H1 (cell line): ENCODE measurements around the gene DNMT1. TPM values are rescaled to one million over a fixed set of nuclear protein-coding genes. Genes with fewer than 3 reads are reported as not detected.

Source experiments
- CTCF ChIA-PET: fragments of 300-600 bp; sonication (Branson Sonifier 250); formaldehyde crosslinking; loops from one replicate; lab custom pipeline; 2021; ENCODE audit not compliant: partially characterized antibody; lab: Charles Lee
- POLR2A ChIA-PET: fragments of 300-600 bp; sonication (Branson Sonifier 250); formaldehyde crosslinking; loops from one replicate; lab custom pipeline; 2021; ENCODE audit warnings: inconsistent platforms; ENCODE audit not compliant: partially characterized antibody; lab: Charles Lee
- DNase-seq, 2 experiments: peaks; one replicate each; pipeline versions ENCODE4 v3.0.0 to v3.0.0-alpha.2; 2010 to 2022; ENCODE audit warnings: low spot score in 2 of 2, low read depth in 1 of 2, mixed read lengths in 1 of 2
- FAIRE-seq: peaks from 2 replicates; lab custom pipeline; 2011; peaks lifted over from hg19 to GRCh38; lab: Jason Lieb, UNC
- H2AFZ ChIP-seq: 2 replicates; pipeline ENCODE4 v1.8.1; 2012; ENCODE audit warnings: low read length, inconsistent platforms
- H2AK5ac ChIP-seq: 2 replicates; pipeline ENCODE4 v1.6.1; 2013; ENCODE audit warnings: low read depth, low read length
- H2BK120ac ChIP-seq: replicated peaks from 2 replicates; pipeline ENCODE3; 2013; ENCODE audit warnings: low read depth, low read length, inconsistent platforms
- H2BK12ac ChIP-seq: 2 replicates; pipeline ENCODE4 v1.6.1; 2013; ENCODE audit warnings: low read depth, low read length
- H2BK15ac ChIP-seq: 2 replicates; pipeline ENCODE4 v1.6.1; 2013; ENCODE audit warnings: low read length
- H2BK20ac ChIP-seq: 2 replicates; pipeline ENCODE4 v1.6.1; 2013; ENCODE audit warnings: low read length
- H2BK5ac ChIP-seq: 2 replicates; pipeline ENCODE4 v1.6.1; 2013; ENCODE audit warnings: low read depth, low read length
- H3K14ac ChIP-seq: 2 replicates; pipeline ENCODE4 v1.6.1; 2013; ENCODE audit warnings: inconsistent platforms; ENCODE audit not compliant: insufficient read length
- H3K18ac ChIP-seq: 2 replicates; pipeline ENCODE4 v1.6.1; 2013; ENCODE audit warnings: low read length; ENCODE audit errors: extremely low read depth
- H3K23ac ChIP-seq: 2 replicates; pipeline ENCODE4 v1.6.1; 2013; ENCODE audit warnings: inconsistent platforms; ENCODE audit not compliant: insufficient read length
- H3K23me2 ChIP-seq: 2 replicates; pipeline ENCODE4 v1.6.1; 2013; ENCODE audit warnings: low read depth, low read length
- H3K27ac ChIP-seq: 2 replicates; pipeline ENCODE4 v1.6.1; 2011; ENCODE audit warnings: low read depth, low read length, inconsistent platforms
- H3K27me3 ChIP-seq, 4 experiments: replicated peaks in 1 of 4; 1 replicate in 1 of 4; 2 replicates in 3 of 4; pipeline versions ENCODE4 v1.6.1 to v1.8.1; 2011 to 2013; ENCODE audit warnings: low read length in 3 of 4, mild to moderate bottlenecking in 3 of 4, inconsistent platforms in 2 of 4, mixed read lengths in 2 of 4, moderate library complexity in 1 of 4; ENCODE audit not compliant: control insufficient read depth in 3 of 4, insufficient read depth in 3 of 4; ENCODE audit errors: extremely low read depth in 1 of 4
- H3K36me3 ChIP-seq, 4 experiments: 2 replicates each; pipeline versions ENCODE4 v1.6.1 to v1.8.1; 2011 to 2013; ENCODE audit warnings: mild to moderate bottlenecking in 4 of 4, low read length in 3 of 4, moderate library complexity in 2 of 4, control low read depth in 1 of 4, inconsistent platforms in 1 of 4; ENCODE audit not compliant: insufficient read depth in 4 of 4, control insufficient read depth in 2 of 4
- H3K4ac ChIP-seq: replicated peaks from 2 replicates; pipeline ENCODE3; 2013; ENCODE audit warnings: low read length, low read depth, mixed read lengths, inconsistent platforms; ENCODE audit not compliant: insufficient read length
- H3K4me1 ChIP-seq, 4 experiments: replicated peaks in 1 of 4; 1 replicate in 1 of 4; 2 replicates in 3 of 4; pipeline versions ENCODE4 v1.6.1 to v1.8.1; 2011 to 2013; ENCODE audit warnings: low read length in 3 of 4, inconsistent platforms in 2 of 4, mixed read lengths in 1 of 4; ENCODE audit not compliant: insufficient read depth in 4 of 4, control insufficient read depth in 3 of 4
- H3K4me2 ChIP-seq, 2 experiments: 2 replicates each; pipeline versions ENCODE4 v1.6.1 to v1.8.1; 2011 to 2013; ENCODE audit warnings: low read depth in 2 of 2, low read length in 2 of 2, control low read depth in 1 of 2, inconsistent platforms in 1 of 2, mild to moderate bottlenecking in 1 of 2; ENCODE audit not compliant: insufficient read depth in 1 of 2
- H3K4me3 ChIP-seq, 4 experiments: fragments of 200-600, 300-600 bp in 1 of 4; sonication (generic), shearing (Covaris generic), sonication (Bioruptor Twin) in 1 of 4; 2 replicates each; pipeline versions ENCODE4 v1.5.1 to v1.8.1; 2011 to 2016; ENCODE audit warnings: low read length in 4 of 4, low read depth in 3 of 4, control low read depth in 2 of 4, inconsistent platforms in 2 of 4, mild to moderate bottlenecking in 2 of 4, mixed read lengths in 1 of 4, moderate library complexity in 1 of 4; ENCODE audit not compliant: insufficient read depth in 2 of 4; ENCODE audit errors: extremely low read depth in 1 of 4
- H3K56ac ChIP-seq: replicated peaks from 2 replicates; pipeline ENCODE3; 2013; ENCODE audit warnings: low read depth, mild to moderate bottlenecking, mixed read lengths, low read length, inconsistent platforms; ENCODE audit not compliant: insufficient read length
- H3K79me1 ChIP-seq: 2 replicates; pipeline ENCODE4 v1.6.1; 2013; ENCODE audit warnings: low read depth, low read length, control low read depth
- H3K79me2 ChIP-seq, 2 experiments: 2 replicates each; pipeline versions ENCODE4 v1.6.1 to v1.8.1; 2012 to 2013; ENCODE audit warnings: low read length in 2 of 2, mild to moderate bottlenecking in 2 of 2, inconsistent platforms in 1 of 2; ENCODE audit not compliant: insufficient read depth in 2 of 2, control insufficient read depth in 1 of 2
- H3K9ac ChIP-seq, 4 experiments: replicated peaks in 1 of 4; 1 replicate in 1 of 4; 2 replicates in 3 of 4; pipeline versions ENCODE4 v1.6.1 to v1.8.1; 2011 to 2013; ENCODE audit warnings: low read depth in 3 of 4, low read length in 3 of 4, control low read depth in 2 of 4, mild to moderate bottlenecking in 2 of 4, moderate library complexity in 2 of 4, inconsistent platforms in 1 of 4; ENCODE audit errors: extremely low read depth in 1 of 4
- H3K9me3 ChIP-seq, 2 experiments: 2 replicates each; pipeline versions ENCODE4 v1.6.1 to v1.8.1; 2012 to 2013; ENCODE audit warnings: mild to moderate bottlenecking in 2 of 2, moderate library complexity in 2 of 2, control low read depth in 1 of 2, inconsistent platforms in 1 of 2, low read depth in 1 of 2, low read length in 1 of 2, mixed read lengths in 1 of 2; ENCODE audit not compliant: insufficient read depth in 2 of 2
- H4K20me1 ChIP-seq, 2 experiments: replicated peaks in 1 of 2; 2 replicates each; pipeline versions ENCODE3 to v1.8.1; 2011 to 2013; ENCODE audit warnings: inconsistent platforms in 2 of 2, low read length in 2 of 2, mild to moderate bottlenecking in 1 of 2; ENCODE audit not compliant: insufficient read depth in 2 of 2, control insufficient read depth in 1 of 2
- H4K5ac ChIP-seq: 2 replicates; pipeline ENCODE4 v1.6.1; 2013; ENCODE audit warnings: low read length, low read depth, mixed read lengths, inconsistent platforms; ENCODE audit not compliant: insufficient read length
- H4K8ac ChIP-seq: 2 replicates; pipeline ENCODE4 v1.8.0; 2013; ENCODE audit warnings: mild to moderate bottlenecking, moderate library complexity, low read length, inconsistent platforms; ENCODE audit not compliant: insufficient read depth; ENCODE audit errors: extremely low read depth
- H4K91ac ChIP-seq: replicated peaks from 2 replicates; pipeline ENCODE3; 2013; ENCODE audit warnings: low read length, mixed read lengths, inconsistent platforms; ENCODE audit not compliant: insufficient read length
- E2F6 ChIP-seq: IDR thresholded peaks from 2 replicates; pipeline ENCODE4 v1.6.1; 2012; ENCODE audit warnings: inconsistent platforms
- HDAC2 ChIP-seq, 2 experiments: fragments of 300-600 bp in 1 of 2; sonication (generic) in 1 of 2; IDR thresholded peaks; 2 replicates each; pipeline ENCODE4 v1.6.1; 2011 to 2012; ENCODE audit warnings: low read depth in 2 of 2, low read length in 2 of 2, mild to moderate bottlenecking in 2 of 2, moderate library complexity in 2 of 2, borderline replicate concordance in 1 of 2, inconsistent platforms in 1 of 2
- TEAD4 ChIP-seq: IDR thresholded peaks from 2 replicates; pipeline ENCODE4 v1.6.1; 2012; ENCODE audit warnings: low read depth, low read length, inconsistent platforms, mixed read lengths
- WGBS, 2 experiments: shearing (Covaris generic) in 1 of 2; methylation state at CpG; one replicate each; pipeline versions ENCODE4 v1.1.6 to v1.1.7; 2013 to 2015; ENCODE audit warnings: low lambda C conversion rate in 2 of 2, mixed read lengths in 2 of 2, inconsistent platforms in 1 of 2, low coverage in 1 of 2, missing lambda C conversion rate in 1 of 2; ENCODE audit not compliant: insufficient replicate concordance in 2 of 2, insufficient coverage in 1 of 2, insufficient read length in 1 of 2; ENCODE audit errors: extremely low coverage in 1 of 2, missing lambda C conversion rate in 1 of 2; 5-methylcytosine and 5-hydroxymethylcytosine counted together
- polyA plus RNA-seq, 7 experiments: library from polyadenylated mRNA; depleted of rRNA in 3 of 7; stranded (reverse) in 5 of 7; unstranded in 2 of 7; fragments of >200 nt in 5 of 7; fragments of 200-250 nt in 2 of 7; gene quantifications; 1 replicate in 5 of 7; 2 replicates in 1 of 7; 4 replicates in 1 of 7; pipeline versions ENCODE4 v1.2.1 to v1.2.3, GENCODE V29; 2011 to 2013; ENCODE audit warnings: missing spikeins in 2 of 7, mixed read lengths in 2 of 7
- total RNA-seq: library from RNA; stranded (reverse); fragmentation: NEBNext Ultra II Directional; extraction: Animal tissue kit (Norgen Biotek cat#: 25700); gene quantifications from 2 replicates; pipeline ENCODE4 v1.2.1, GENCODE V29; 2021

Gene DNMT1
- total and polyA plus RNA-seq, 2 of the 8 experiments (the other 6 are each of a cell fraction or from before 2014, with no cell fraction given) = 101 to 210 TPM

DNA sequence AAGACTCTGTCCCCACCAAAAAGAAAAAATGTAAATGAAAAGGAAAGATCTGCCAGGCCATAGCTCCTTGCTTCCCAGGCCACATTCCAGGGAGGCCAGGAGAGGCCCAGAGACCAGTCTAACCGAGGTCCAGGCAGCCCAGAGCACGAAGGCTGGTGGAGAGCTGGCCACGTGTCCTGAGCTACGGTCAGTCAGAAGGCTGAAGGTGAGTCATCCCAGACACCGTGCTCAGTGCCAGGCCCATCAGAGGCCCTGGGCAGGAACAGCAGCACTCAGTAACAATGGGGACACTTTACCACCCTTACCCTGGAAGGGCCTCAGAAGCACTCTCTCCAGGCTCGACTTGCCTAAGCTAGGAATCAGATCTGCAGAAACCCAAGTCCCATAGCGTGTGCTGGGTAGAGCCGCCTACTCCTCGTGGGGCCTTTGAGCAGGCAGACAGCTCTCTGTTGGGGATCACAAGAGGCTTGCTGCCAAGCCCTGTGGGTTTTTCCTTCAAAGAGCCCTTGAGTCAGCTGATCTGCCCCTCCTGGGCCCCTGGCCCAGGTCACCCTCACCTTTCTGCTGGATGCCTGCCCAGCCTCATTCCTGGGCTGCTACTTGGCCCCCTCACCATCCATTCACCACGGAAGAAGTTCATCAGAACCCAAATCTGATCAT, 11.6 kb upstream of the DNMT1 start:
- Histone ChIP-seq H3K4me2 (no peak overlapping the region), H3K4ac (peak overlapping the region; percentile 67), H3K18ac (no peak overlapping the region), H2BK120ac (peak overlapping the region; percentile 71), H3K79me1 (no peaks in the 10 kb centered on the region), H3K4me1 (peaks cover 0 to 3% (median 0%) of the 10 kb centered on the region in 4 experiments; a peak in 1 of 7 replicates), H4K5ac (no peak overlapping the region), H2BK12ac (peak overlapping the region; percentile 60; the same call in 1 of the 2 replicates), H3K23ac (no peak overlapping the region), H4K20me1 (no peaks in the 10 kb centered on the region), H3K23me2 (no peaks in the 10 kb centered on the region), H2BK5ac (peak overlapping the region; percentile 75), H4K91ac (no peak overlapping the region), H2AFZ (no peak overlapping the region), H3K4me3 (no peak overlapping the region), H3K9ac (no peak overlapping the region), H3K27ac (no peak overlapping the region), H3K79me2 (no peaks in the 10 kb centered on the region), H3K9me3 (peaks cover 0 to 5% of the 10 kb centered on the region in 2 experiments; a peak in 1 of 4 replicates), H3K36me3 (no peaks in the 10 kb centered on the region), H4K8ac (peak overlapping the region; percentile 68), H3K27me3 (no peaks in the 10 kb centered on the region), H2AK5ac (peak overlapping the region; percentile 88; the same call in 1 of the 2 replicates), H3K56ac (no peak overlapping the region), H3K14ac (no peak overlapping the region), H2BK15ac (no peak overlapping the region), H2BK20ac (no peak overlapping the region)
- POLR2A ChIA-PET = interaction anchor here (0.7 to 2.1 kb wide), 6 partner anchors 11 to 44 kb away, joined by 3 to 10 read pairs (median 4); partner anchors contain the start of genes DNMT1 and S1PR2
- TF ChIP-seq TEAD4 (0 out of 2 replicates have a peak, but pooled peaks have one; percentile 9), E2F6 (no peak), HDAC2 (IDR thresholded peaks at IDR 0.05; ENCODE audit: borderline replicate concordance in 1 of 2, low read depth in 2 of 2, low read length in 2 of 2) (no peak)
- CTCF ChIA-PET = interaction anchor here (0.6 to 7.9 kb wide), 7 partner anchors 14 to 133 kb away, joined by 3 to 59 read pairs (median 3); no protein-coding TSS in a partner anchor
- no peak for FAIRE-seq
- no peak for DNase-seq
- 91% methylated on average over 10 of the region's 10 CpGs; no CpG with 5 or more reads in 1 of the 2 experiments for WGBS, 2 experiments
